ENCODE results near the gene POLH. TPM values are rescaled to one million over a fixed set of nuclear protein-coding genes. Genes with fewer than 3 reads are reported as not detected.

The POLH gene
- total and polyA plus RNA-seq, 9 of the 15 experiments (the other 6 are each of a cell fraction or from before 2014, with no cell fraction given) = 5.8 to 31.6 (median 20.6) TPM

GRCh38 chr6:43608807-43609206, 32.8 kb downstream of the POLH start (continued):
- TF ChIP-seq ZNF589 (CRISPR knock-in tag; IDR thresholded peaks at IDR 0.05; ENCODE audit: low read depth) (no peak), BRCA1 (IDR thresholded peaks at IDR 0.05) (no peak), BRCA1 (CRISPR knock-in tag; IDR thresholded peaks at IDR 0.05) (no peak), ELF2 (CRISPR knock-in tag; IDR thresholded peaks at IDR 0.05) (peak; percentile 71; the same call in 1 of the 2 replicates), KAT8 (IDR thresholded peaks at IDR 0.05; ENCODE audit: low read depth) (no peak), ZNF274 (IDR thresholded peaks at IDR 0.05; ENCODE audit: borderline replicate concordance, low read depth, low read length) (no peak), GATA2 (CRISPR knock-in tag; IDR thresholded peaks at IDR 0.05) (peak; percentile 46; the same call in 1 of the 2 replicates), MXD1 (CRISPR knock-in tag; IDR thresholded peaks at IDR 0.05; ENCODE audit: borderline replicate concordance, poor library complexity, severe bottlenecking) (no peak), ZSCAN32 (CRISPR knock-in tag; IDR thresholded peaks at IDR 0.05) (no peak), YBX1 (IDR thresholded peaks at IDR 0.05) (no peak), LCOR (CRISPR knock-in tag; IDR thresholded peaks at IDR 0.05) (no peak), TBL1XR1 (IDR thresholded peaks at IDR 0.05; ENCODE audit: low read length in 2 of 2) (no peak), ZNF408 (CRISPR knock-in tag; IDR thresholded peaks at IDR 0.05; ENCODE audit: low read depth) (no peak)
